DOHH2 (cell line): ENCODE results near the gene CNDP1.

Experiments used
- CTCF ChIP-seq: fragments of 200-600 bp; sonication (generic); IDR thresholded peaks from one replicate; pipeline ENCODE4 v1.5.1; 2014; ENCODE audit warnings: antibody characterized with exemption, mild to moderate bottlenecking, low read depth, low read length; ENCODE audit not compliant: poor library complexity, severe bottlenecking
- EZH2phosphoT487 ChIP-seq: fragments of 200-600 bp; sonication (generic); IDR thresholded peaks from 2 replicates; pipeline ENCODE4 v1.6.1; 2017; ENCODE audit warnings: borderline replicate concordance, mild to moderate bottlenecking, antibody characterized with exemption, low read length, moderate library complexity, mixed read lengths

GRCh38 chr18:74526488-74526887, 7.8 kb upstream of the CNDP1 start:
- TF ChIP-seq CTCF (no peak), EZH2phosphoT487 (no peak)
